Esophagus squamous epithelium (tissue), 4 donors: ENCODE measurements around the gene EVC2.

Experiments used
- CTCF ChIP-seq, 6 experiments: fragments of 450-650 bp in 4 of 6; fragments of 200-600 bp in 2 of 6; sonication (generic) in 2 of 6; IDR thresholded peaks; one replicate each; pipeline ENCODE4 v1.5.1; 2016 to 2019; ENCODE audit warnings: antibody characterized with exemption in 6 of 6, mild to moderate bottlenecking in 4 of 6, moderate library complexity in 4 of 6
- POLR2A ChIP-seq, 4 donors: fragments of 450-650 bp; IDR thresholded peaks; one replicate each; pipeline ENCODE4 v1.6.1; 2017; ENCODE audit warnings: antibody characterized with exemption in 4 of 4, mild to moderate bottlenecking in 4 of 4, moderate library complexity in 3 of 4

GRCh38 chr4:5589495-5589894, 118.9 kb downstream of the EVC2 start:
- TF ChIP-seq CTCF (IDR thresholded peaks at IDR 0.05) (no peak), POLR2A (IDR thresholded peaks at IDR 0.05) (no peak)
